HG02973 (cell line): ENCODE data around the gene EIF4G3.
"Not testable (repeated sequence)": the region's sequence is repeated elsewhere in the genome, so short reads cannot be mapped to it uniquely, and the experiment has no call there.

ENCODE experiments used
- ATAC-seq: cut with Tn5 transposase; IDR thresholded peaks from one replicate; pipeline ENCODE4 v1.9.1; 2021; ENCODE audit warnings: moderate library complexity; ENCODE audit not compliant: unreplicated experiment

The EIF4G3 gene

DNA sequence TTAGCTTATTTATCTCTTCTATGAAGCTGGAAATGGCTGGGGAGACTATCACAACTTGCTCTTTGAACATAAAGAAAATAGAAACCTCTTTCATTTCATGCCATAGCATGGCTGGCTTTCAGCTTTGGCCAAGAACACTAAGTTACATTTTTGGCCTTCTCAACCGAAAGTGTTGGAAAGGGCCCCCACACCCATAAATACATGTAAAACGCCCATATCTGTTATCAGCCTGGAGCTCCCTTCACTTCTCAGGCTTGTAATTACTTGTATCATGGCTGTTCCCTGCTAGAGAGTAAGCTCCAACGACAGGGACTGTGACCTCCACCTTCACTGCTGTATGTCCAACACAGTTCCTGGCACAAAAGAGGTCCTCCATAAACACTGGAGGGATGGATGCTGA is 12.7 kb upstream of the EIF4G3 start:
- ATAC-seq = no peak

DNA sequence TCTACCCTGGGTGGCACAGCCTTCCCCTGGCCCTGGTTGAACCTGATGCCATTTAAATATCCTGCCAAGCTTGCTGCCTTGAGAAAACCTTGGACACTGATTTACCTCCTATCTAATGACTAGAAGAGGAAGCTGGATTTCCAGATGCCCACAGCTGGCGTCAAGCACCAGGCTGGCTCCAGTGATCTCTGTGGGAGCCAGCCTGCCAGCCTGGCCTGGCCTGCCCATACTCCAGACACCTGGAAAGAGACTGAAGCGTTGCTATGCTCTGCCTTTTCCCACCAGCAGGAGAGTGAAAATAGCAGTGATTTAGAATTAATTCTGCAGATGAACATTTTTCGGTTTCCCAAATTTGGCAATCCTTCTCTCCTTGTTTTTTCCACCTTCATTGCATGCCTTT is 11.5 kb upstream of the EIF4G3 start:
- no peak for ATAC-seq

DNA sequence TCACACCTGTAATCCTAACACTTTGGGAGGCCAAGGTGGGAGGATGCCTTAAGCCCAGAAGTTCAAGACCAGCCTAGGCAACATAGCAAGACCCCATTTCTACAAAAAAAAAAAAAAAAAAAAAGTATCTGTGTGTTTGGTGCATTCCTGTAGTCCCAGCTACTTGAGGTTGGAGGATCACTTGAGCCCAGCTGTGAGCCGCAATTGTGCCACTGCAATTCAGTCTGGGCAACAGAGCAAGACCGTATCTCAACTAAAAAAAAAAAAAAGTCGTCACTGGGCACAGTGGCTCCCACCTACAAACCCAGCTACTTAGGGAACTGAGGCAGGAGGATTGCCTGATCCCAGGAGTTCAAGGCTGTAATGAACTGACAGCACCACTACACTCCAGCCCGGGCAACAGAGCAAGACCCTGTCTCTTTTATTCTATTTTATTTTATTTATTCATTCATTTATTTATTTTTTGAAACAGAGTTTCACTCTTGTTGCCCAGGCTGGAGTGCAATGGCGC is 8.6 kb upstream of the EIF4G3 start:
- no peak for ATAC-seq

- no peak for ATAC-seq
Measured at GRCh38 chr1:21184276-21184675, 7.6 kb upstream of the EIF4G3 start.

DNA sequence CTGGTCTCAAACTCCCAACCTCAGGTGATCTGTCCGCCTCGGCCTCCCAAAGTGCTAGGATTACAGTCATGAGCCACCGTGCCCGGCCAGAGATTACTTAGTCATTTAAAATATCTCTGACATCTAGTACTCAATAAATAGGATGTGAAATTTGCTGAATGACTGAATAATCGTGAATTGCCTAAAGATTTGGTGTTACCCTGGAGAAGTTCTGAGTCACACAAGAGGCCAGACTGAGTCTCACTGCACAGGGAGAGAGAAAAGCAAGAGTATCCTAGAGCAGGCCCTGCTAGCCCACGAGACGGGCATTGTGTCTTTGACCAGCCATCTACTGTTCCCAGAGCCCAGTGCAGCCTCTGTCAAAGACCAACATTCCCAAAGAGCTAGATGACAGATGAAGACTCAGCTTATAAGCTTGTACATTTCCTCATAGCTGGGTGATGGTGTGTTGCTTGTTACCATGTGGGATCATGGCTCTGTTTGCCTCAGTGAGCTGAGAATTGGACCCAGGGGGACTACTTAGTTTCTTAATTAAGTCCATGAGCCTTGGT is 5.6 kb upstream of the EIF4G3 start:
- ATAC-seq = no peak

- not testable (repeated sequence) for ATAC-seq
Measured at GRCh38 chr1:21178271-21178670, 1.6 kb upstream of the EIF4G3 start.

DNA sequence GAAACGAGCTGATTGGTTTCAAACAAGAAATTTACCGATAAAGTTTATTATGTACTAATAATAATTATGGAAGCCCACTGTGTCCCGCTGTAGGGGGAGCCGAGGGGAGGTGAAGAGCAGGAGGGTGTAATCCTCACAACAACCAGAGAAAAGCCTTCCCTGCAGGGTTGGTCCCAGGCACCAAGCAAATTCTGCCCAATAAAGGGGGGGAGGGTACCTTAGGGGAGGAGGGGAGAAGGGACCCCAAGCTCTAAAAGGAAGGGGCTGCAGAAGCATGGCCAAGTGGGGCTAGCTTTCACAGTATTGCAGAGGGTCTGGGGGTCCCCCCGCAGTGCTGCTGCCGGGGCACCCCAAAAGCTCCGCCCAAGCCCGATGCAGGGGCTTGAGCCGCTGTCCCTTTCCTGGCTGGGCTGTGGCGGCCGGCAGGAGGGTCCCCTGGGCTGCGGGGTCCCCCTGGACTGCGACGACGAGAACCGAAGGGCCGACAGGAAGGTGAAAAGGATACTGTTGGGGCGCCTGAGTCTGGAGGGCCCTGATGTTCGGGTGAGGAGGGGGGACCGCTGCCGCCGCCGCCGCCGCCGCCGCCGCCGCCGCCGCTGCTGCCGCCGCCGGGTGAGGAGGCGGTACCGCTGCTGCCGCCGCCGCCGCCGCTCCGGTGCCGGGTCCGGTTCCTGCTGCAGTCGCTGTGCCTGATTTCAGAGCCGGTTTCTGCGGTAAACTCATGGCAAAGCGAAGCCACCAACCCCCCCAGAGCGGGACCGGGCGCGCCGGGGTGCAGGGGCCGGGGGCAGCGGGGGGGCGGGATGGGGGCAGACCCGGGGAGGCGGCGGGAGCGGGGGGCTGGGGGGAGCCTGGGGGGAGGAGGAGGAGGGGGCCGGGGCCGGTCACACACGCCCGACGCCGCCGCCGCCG is 771 bp downstream of the EIF4G3 start:
- peak; percentile 17 for ATAC-seq

GRCh38 chr1:21175324-21175669 is 1.4 kb downstream of the EIF4G3 start:
- no peak for ATAC-seq

DNA sequence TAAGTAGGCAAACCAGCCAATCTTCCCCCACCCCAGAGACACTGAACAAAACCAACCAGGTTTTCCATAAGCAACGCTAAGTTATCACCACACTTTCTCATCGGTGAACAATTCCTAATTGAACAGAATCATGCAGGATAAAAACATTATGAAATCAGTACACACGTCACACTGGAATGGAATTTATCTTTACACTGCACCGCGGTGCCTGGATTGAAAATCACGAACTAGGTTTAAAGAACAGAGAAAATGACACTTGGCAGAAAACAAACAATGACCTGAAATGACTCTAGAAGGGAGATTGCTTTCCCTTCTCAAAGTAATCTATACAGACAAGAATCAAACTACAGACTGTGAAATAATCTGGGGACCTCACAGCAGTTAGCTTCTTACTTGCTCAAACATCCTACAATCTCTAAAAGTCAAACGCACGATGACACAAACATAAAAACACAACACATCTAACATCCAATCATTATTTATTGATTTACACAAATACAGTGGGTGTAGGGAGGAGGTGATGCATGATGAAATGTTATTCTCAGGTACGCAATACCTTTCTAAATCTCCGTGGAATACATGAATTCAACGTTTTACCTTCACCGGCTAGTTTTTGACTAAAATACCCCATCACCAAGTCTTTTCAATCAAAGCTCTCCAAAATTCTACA is 1.9 kb downstream of the EIF4G3 start:
- no peak for ATAC-seq

DNA sequence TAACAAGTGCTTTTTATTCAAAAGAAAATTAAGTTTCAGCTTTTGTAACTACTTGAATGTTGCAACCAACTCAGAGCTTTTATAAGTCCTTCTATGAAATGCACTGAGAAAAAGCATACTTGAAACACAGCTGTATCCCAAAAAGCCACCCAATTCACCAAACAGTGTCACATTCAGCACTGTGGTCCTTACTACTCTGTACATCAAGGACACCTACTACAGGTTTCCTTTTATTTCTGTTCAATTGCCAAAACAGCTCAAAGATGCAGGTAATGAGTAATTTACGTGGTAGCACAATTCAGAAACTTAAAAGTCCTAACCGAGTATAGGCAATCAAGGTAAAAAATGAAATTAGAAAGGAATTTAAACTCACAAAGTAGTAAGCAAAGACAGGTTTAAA is 2.5 kb downstream of the EIF4G3 start:
- no peak for ATAC-seq

DNA sequence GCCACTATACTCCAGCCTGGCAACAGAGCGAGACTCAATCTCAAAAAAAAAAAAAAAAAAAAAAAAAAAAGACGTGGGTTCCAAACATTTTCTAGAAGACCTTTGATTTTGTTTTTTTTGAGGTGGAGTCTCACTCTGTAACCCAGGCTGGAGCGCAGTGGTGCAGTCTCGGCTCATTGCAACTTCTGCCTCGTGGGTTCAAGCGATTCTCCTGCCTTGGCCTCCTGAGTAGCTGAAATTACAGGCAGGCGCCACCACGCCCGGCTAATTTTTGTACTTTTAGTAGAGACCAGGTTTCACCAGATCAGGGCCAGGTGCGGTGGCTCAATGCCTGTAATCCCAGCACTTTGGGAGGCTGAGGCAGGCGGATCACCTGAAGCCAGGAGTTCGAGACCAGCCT is 3.6 kb downstream of the EIF4G3 start:
- not testable (repeated sequence) for ATAC-seq

DNA sequence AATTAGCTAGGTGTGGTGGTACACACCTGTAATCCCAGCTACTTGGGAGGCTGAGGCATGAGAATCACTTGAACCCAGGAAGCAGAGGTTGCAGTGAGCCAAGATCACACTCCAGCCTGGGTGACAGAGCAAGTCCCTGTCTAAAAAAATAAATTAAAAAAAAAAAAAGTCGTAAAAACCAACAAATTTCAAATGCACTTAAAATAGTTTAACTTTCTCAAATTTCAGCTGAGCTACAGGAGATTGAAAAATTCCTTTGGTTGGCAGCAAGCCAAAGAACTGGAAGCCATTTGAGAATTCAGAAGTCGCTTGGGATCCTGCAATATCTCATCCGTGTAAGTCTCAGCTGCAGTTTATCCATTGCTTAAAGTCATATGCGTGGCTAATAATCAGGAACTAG is 5.9 kb downstream of the EIF4G3 start:
- not testable (repeated sequence) for ATAC-seq

DNA sequence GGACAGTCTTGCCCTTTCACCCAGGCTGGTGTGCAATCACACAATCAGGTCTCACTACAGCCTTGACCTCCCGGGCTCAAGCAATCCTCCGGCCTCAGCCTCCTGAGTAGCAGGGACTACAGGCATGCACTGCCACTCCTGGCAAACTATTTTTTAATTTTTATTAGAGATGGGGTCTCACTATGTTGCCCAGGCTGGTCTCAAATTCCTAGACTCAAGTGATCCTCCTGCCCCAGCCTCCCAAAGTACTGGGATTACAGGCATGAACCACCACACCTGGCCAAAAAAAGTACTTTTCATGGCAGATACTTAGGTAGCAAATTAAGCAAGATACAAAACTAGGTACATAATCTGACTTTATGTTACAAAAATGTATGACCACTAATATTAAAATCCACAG is 8.3 kb downstream of the EIF4G3 start:
- no peak for ATAC-seq

- no peak for ATAC-seq
Measured at GRCh38 chr1:21165646-21166045, 11.1 kb downstream of the EIF4G3 start.

- ATAC-seq = no peak
Measured at GRCh38 chr1:21165076-21165475, 11.6 kb downstream of the EIF4G3 start.

- ATAC-seq = no peak
Measured at GRCh38 chr1:21164266-21164665, 12.4 kb downstream of the EIF4G3 start.

- ATAC-seq = no peak
Measured at GRCh38 chr1:21162740-21163464, 13.8 kb downstream of the EIF4G3 start.

DNA sequence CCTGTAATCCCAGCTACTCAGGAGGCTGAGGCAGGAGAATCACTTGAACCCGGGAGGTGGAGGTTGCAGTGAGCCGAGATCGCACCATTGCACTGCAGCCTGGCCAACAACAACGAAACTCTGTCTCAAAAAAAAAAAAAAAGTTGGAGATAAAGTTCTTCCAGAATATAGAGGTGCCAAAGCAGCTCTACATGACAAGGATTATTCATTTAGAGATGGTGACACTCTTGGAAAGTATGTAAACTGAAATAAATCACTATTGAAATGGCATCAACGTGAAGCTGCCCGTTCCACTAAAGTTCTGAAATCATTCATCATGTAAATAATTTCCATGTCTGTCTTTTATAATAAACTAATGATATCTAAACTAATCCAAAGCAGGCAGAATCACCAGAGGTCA is 14.9 kb downstream of the EIF4G3 start:
- ATAC-seq = no peak

DNA sequence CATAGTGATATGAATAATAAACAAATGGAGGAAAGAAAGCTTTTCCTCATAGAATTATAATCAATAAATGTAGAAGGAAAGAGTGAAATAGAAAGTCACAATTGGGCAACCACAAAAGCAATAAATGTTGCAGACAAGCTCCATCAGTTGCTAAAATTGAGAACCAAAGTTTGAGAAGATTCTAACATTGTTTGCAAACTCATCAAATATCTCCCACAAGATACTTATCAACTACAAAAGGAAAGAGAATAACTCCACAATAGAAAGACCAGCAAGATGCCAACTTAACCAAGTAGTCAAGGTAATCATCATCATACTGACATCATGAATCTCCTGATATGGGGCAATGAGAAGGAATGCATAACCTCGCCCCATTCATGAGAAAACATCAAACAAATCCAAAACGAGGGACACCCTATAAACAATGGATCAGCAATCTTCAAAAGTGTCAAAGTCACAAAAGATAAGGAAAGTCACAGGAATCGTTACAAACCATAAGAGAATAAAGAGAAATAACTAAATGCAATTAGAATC is 16.4 kb downstream of the EIF4G3 start:
- ATAC-seq = no peak

- ATAC-seq = no peak
Measured at GRCh38 chr1:21157868-21158267, 18.8 kb downstream of the EIF4G3 start.

GRCh38 chr1:21157054-21157453 is 19.6 kb downstream of the EIF4G3 start:
- ATAC-seq = no peak
